ENCODE measurements around the gene ZSCAN23. TPM values are rescaled to one million over a fixed set of nuclear protein-coding genes. Genes with fewer than 3 reads are reported as not detected.

ZSCAN23 gene
- total RNA-seq, 1 donor from 2014 or later: 20.4 TPM

GRCh38 chr6:28390688-28391087 lies 52.6 kb downstream of the ZSCAN23 start:
- no peak overlapping the region for H3K4me2 ChIP-seq
- H3K36me3 ChIP-seq: peaks cover 17% of the 10 kb centered on the region
- H3F3A ChIP-seq (ENCODE audit: low read depth): peaks cover 8% of the 10 kb centered on the region
- no peak overlapping the region for H3K4me3 Mint-ChIP-seq
- H3K27me3 Mint-ChIP-seq (ENCODE audit: insufficient read depth, low read depth): no peaks in the 10 kb centered on the region
- peaks cover 98% of the 10 kb centered on the region for H3K79me2 ChIP-seq (ENCODE audit: low read depth)
- H3K9ac ChIP-seq: no peak overlapping the region
- no peaks in the 10 kb centered on the region for H3K9me3 ChIP-seq (ENCODE audit: low read depth)
- no peaks in the 10 kb centered on the region for H3K27me3 ChIP-seq
- no peak overlapping the region for H2AFZ ChIP-seq (replicated peaks)
- no peak overlapping the region for H3K27ac Mint-ChIP-seq
- H3K27ac ChIP-seq: no peak overlapping the region
- peaks cover 7% of the 10 kb centered on the region for H3K4me1 Mint-ChIP-seq
- H3K36me3 Mint-ChIP-seq: peaks cover 60% of the 10 kb centered on the region
- no peak overlapping the region for H3K4me3 ChIP-seq
- TF ChIP-seq EZH2phosphoT487 (IDR thresholded peaks at IDR 0.05) (no peak), EZH2 (IDR thresholded peaks at IDR 0.05) (no peak), CTCF (IDR thresholded peaks at IDR 0.05) (no peak)
- peaks cover 93% of the 10 kb centered on the region for H4K20me1 ChIP-seq (ENCODE audit: low read depth)
- peaks cover 8% of the 10 kb centered on the region for H3K4me1 ChIP-seq
- no peaks in the 10 kb centered on the region for H3K9me3 Mint-ChIP-seq
- DNase-seq (ENCODE audit: low spot score): no peak

- peak overlapping the region; percentile 75 for H3K4me2 ChIP-seq
- Mint-ChIP-seq H3K27ac (no peak overlapping the region), H3K4me3 (peak overlapping the region; percentile 81), H3K27me3 (ENCODE audit: insufficient read depth, low read depth) (no peaks in the 10 kb centered on the region), H3K4me1 (peaks cover 9% of the 10 kb centered on the region), H3K36me3 (peaks cover 61% of the 10 kb centered on the region), H3K9me3 (peaks cover 3% of the 10 kb centered on the region)
- no peak overlapping the region for H2AFZ ChIP-seq (replicated peaks)
- no peak overlapping the region for H3K9ac ChIP-seq
- no peak for DNase-seq (ENCODE audit: low spot score)
- peaks cover 81% of the 10 kb centered on the region for H3K79me2 ChIP-seq (ENCODE audit: low read depth)
- no peaks in the 10 kb centered on the region for H3K27me3 ChIP-seq
- peaks cover 47% of the 10 kb centered on the region for H4K20me1 ChIP-seq (ENCODE audit: low read depth)
- peaks cover 10% of the 10 kb centered on the region for H3K4me1 ChIP-seq
- peaks cover 39% of the 10 kb centered on the region for H3F3A ChIP-seq (ENCODE audit: low read depth)
- peaks cover 35% of the 10 kb centered on the region for H3K36me3 ChIP-seq
- no peak for TF ChIP-seq EZH2 (IDR thresholded peaks at IDR 0.05)
- no peak for TF ChIP-seq CTCF (IDR thresholded peaks at IDR 0.05)
- TF ChIP-seq EZH2phosphoT487 (IDR thresholded peaks at IDR 0.05): no peak
- no peaks in the 10 kb centered on the region for H3K9me3 ChIP-seq (ENCODE audit: low read depth)
- peak overlapping the region; percentile 58 for H3K4me3 ChIP-seq
- H3K27ac ChIP-seq: no peak overlapping the region
These were observed 59.2 kb downstream of the ZSCAN23 start for GRCh38 chr6:28384143-28384533.

GRCh38 chr6:28383235-28384142 lies 59.8 kb downstream of the ZSCAN23 start:
- H3K36me3 ChIP-seq: peaks cover 38% of the 10 kb centered on the region
- Mint-ChIP-seq H3K36me3 (peaks cover 57% of the 10 kb centered on the region), H3K9me3 (peaks cover 3% of the 10 kb centered on the region), H3K4me3 (peak overlapping the region; percentile 81), H3K27me3 (ENCODE audit: insufficient read depth, low read depth) (no peaks in the 10 kb centered on the region), H3K27ac (peak overlapping the region; percentile 68), H3K4me1 (peaks cover 9% of the 10 kb centered on the region)
- peak; percentile 71 for TF ChIP-seq CTCF (IDR thresholded peaks at IDR 0.05)
- no peak for TF ChIP-seq EZH2phosphoT487 (IDR thresholded peaks at IDR 0.05)
- no peak for TF ChIP-seq EZH2 (IDR thresholded peaks at IDR 0.05)
- H3K27ac ChIP-seq: no peak overlapping the region
- peaks cover 39% of the 10 kb centered on the region for H3F3A ChIP-seq (ENCODE audit: low read depth)
- H3K79me2 ChIP-seq (ENCODE audit: low read depth): peaks cover 80% of the 10 kb centered on the region
- peaks cover 10% of the 10 kb centered on the region for H3K4me1 ChIP-seq
- H3K27me3 ChIP-seq: no peaks in the 10 kb centered on the region
- H2AFZ ChIP-seq (replicated peaks): peak overlapping the region; percentile 67
- H3K4me3 ChIP-seq: peak overlapping the region; percentile 58
- peak overlapping the region; percentile 75 for H3K4me2 ChIP-seq
- no peak overlapping the region for H3K9ac ChIP-seq
- DNase-seq (ENCODE audit: low spot score): peak; percentile 95
- H4K20me1 ChIP-seq (ENCODE audit: low read depth): peaks cover 40% of the 10 kb centered on the region
- peaks cover under 1% of the 10 kb centered on the region for H3K9me3 ChIP-seq (ENCODE audit: low read depth)

Small RNAs within 50 kb of the gene (small RNA-seq; reads per million reads assigned to genes)
- not detected for gene RNU2-45P

Other genes starting within 250 kb of the ZSCAN23 start
- 34.6 and 34.7 TPM in 2 replicates for gene ZSCAN9, start 218.2 kb downstream of the ZSCAN23 start, total RNA-seq (ENCODE audit: low replicate concordance)
- gene ZKSCAN4, start 191.2 kb downstream of the ZSCAN23 start, total RNA-seq (ENCODE audit: low replicate concordance): 5.9 and 9.8 TPM in 2 replicates
- not detected in 2 replicates for gene NKAPL, start 184.2 kb downstream of the ZSCAN23 start, total RNA-seq (ENCODE audit: low replicate concordance)
- gene ZSCAN26, start 176.3 kb downstream of the ZSCAN23 start, total RNA-seq (ENCODE audit: low replicate concordance): 36.8 and 40.5 TPM in 2 replicates
- gene PGBD1, start 161.9 kb downstream of the ZSCAN23 start, total RNA-seq (ENCODE audit: low replicate concordance): 13.6 and 13.8 TPM in 2 replicates
- gene ZSCAN31, start 107.3 kb downstream of the ZSCAN23 start, total RNA-seq (ENCODE audit: low replicate concordance): 6.6 and 8.3 TPM in 2 replicates
- gene ZKSCAN3, start 93.5 kb downstream of the ZSCAN23 start, total RNA-seq (ENCODE audit: low replicate concordance): 9.0 and 12.3 TPM in 2 replicates
- gene ZSCAN12, start 43.7 kb downstream of the ZSCAN23 start, total RNA-seq (ENCODE audit: low replicate concordance): 15.1 and 20.7 TPM in 2 replicates
- gene GPX6, start 72.3 kb upstream of the ZSCAN23 start, total RNA-seq (ENCODE audit: low replicate concordance): not detected in 2 replicates
- not detected in 2 replicates for gene GPX5, start 82.4 kb upstream of the ZSCAN23 start, total RNA-seq (ENCODE audit: low replicate concordance)

Data from neural progenitor cell (in vitro differentiated cells).